Measurements from ENCODE around the gene WDR5. TPM values are rescaled to one million over a fixed set of nuclear protein-coding genes. Genes with fewer than 3 reads are reported as not detected.

The WDR5 gene
- total and polyA plus RNA-seq, 10 of the 15 experiments (the other 5 are each of a cell fraction or from before 2014, with no cell fraction given): 1.4 to 43.7 (median 33.2) TPM

DNA sequence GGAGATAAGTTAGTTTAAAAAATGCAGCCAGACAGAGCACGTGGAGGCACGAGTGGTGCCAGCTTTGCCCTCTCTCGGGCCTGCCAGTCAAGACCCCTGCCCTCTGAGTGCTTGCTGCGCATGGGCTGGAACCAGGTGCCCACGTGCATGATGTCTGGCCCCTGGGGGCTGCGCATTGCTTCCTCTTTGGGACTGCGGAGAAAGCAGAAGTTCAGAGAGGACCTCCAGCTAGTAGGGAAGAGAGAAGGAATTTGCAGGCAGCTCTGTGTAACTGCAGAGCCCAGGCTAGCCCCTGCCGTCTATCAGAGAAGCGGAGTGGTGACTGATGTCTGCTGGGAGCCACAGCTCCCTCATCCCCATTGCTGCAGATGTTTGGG lies 38.2 kb downstream of the WDR5 start:
- H3K9me3 ChIP-seq (replicated peaks; ENCODE audit: control insufficient read depth, insufficient read depth, low read length): no peaks in the 10 kb centered on the region
- WGBS (ENCODE audit: insufficient coverage, insufficient replicate concordance, low lambda C conversion rate, missing lambda C conversion rate): 4% methylated on average over 9 of the region's 9 CpGs
- ChIA-PET RAD21 (ENCODE audit: unreplicated experiment) (interaction anchor here (1.0 kb wide), 1 partner anchor 95 kb away, joined by 3 read pairs; no protein-coding TSS in a partner anchor), CTCF (interaction anchor here (0.7 to 0.9 kb wide), 2 partner anchors 54 to 269 kb away, joined by 4 read pairs; no protein-coding TSS in a partner anchor), POLR2A (no interaction called here), SMC1A (ENCODE audit: uncharacterized antibody, unreplicated experiment) (no interaction called here)
- no peak for FAIRE-seq
- TF ChIP-seq GATAD2B (conservative IDR thresholded peaks at IDR 0.05; ENCODE audit: low read depth) (no peak), RELA (IDR thresholded peaks at IDR 0.05; ENCODE audit: borderline replicate concordance, partially characterized antibody) (no peak), BHLHE40 (IDR thresholded peaks at IDR 0.05; ENCODE audit: borderline replicate concordance in 1 of 2, low read depth in 2 of 2, low read length in 1 of 2) (peak in 1 of 2 experiments; percentile 43; a peak in 2 of 4 replicates)
- H3K9ac ChIP-seq (ENCODE audit: control insufficient read depth, insufficient read depth, low read length): no peak overlapping the region
- H4K20me1 ChIP-seq (ENCODE audit: control insufficient read depth, insufficient read depth): no peaks in the 10 kb centered on the region
- intact Hi-C loops (cut with micrococcal nuclease; ENCODE audit: unreplicated experiment) (no loop called here), in situ Hi-C loops (cut with MboI) (no loop called here)
- no peaks in the 10 kb centered on the region for H3K4me1 ChIP-seq (ENCODE audit: control insufficient read depth, insufficient read depth, low read length)
- BruUV-seq (replicated peaks): no TSS peak
- H3K27ac ChIP-seq (ENCODE audit: control insufficient read depth, insufficient read depth): no peak overlapping the region
- no peak for DNase-seq (ENCODE audit: low read depth, low spot score)
- H3K79me2 ChIP-seq (ENCODE audit: control insufficient read depth, insufficient read depth, low read length): no peaks in the 10 kb centered on the region
- no peak overlapping the region for H3K4me3 ChIP-seq
- ATAC-seq: no peak
- H3K27me3 ChIP-seq (replicated peaks in 1 of 2; ENCODE audit: control insufficient read depth in 2 of 2, insufficient read depth in 2 of 2, low read length in 1 of 2): no peaks in the 10 kb centered on the region; a peak in 1 of 4 replicates
- no peak overlapping the region for H2AFZ ChIP-seq (ENCODE audit: control insufficient read depth, low read depth, low read length)
- H3K4me2 ChIP-seq (ENCODE audit: control insufficient read depth, insufficient read depth): no peak overlapping the region
- H3K36me3 ChIP-seq (ENCODE audit: control insufficient read depth in 2 of 2, insufficient read depth in 2 of 2, low read length in 1 of 2): no peaks in the 10 kb centered on the region

DNA sequence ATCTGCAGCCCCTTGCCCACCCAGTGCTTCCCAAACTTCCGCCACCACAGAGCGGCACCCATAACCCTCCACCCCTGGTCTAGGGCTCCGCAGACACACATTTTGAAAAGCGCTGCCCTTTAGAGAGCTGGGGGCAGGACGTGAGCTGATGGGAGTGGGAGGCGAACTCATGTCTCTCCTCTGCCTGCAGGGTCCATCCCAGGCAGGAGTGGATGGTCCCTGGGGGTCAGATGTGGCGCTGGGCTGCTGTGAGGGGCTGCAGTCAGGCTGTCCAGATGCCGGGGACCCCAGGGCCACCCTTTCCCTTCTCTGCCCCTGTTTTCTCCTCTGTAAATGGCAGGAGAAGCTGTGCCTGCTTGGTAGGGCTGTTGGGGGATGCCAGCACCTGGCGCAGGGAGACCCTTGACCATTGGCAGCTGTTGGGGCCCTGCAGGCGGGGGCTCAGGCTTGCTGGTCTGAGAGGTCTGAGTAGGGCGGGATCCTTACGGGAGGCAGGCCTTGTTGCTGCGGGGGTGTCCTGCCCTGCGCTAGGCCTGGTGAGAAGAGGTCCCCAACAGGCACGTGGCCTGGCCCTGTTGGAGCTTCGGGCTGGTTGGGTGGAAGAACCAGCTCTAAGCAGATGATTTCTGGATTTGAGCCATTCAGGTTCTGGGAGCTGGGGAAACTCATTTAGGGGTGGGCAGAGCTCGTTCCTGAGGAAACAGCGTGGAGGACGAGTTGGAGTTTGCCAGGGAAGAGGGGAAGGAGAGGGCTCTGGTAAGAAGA lies 38.8 kb downstream of the WDR5 start:
- RAD21 ChIA-PET (ENCODE audit: unreplicated experiment): interaction anchor here (1.0 kb wide), 1 partner anchor 94 kb away, joined by 3 read pairs; no protein-coding TSS in a partner anchor

More for the DNA sequence above, 38.8 kb downstream of the WDR5 start:
- ChIA-PET CTCF (interaction anchor here (0.9 kb wide), 1 partner anchor 268 kb away, joined by 4 read pairs; no protein-coding TSS in a partner anchor), POLR2A (no interaction called here), SMC1A (ENCODE audit: uncharacterized antibody, unreplicated experiment) (no interaction called here)
- intact Hi-C loops (cut with micrococcal nuclease; ENCODE audit: unreplicated experiment): no loop called here
- Histone ChIP-seq H4K20me1 (ENCODE audit: control insufficient read depth, insufficient read depth) (no peaks in the 10 kb centered on the region), H3K9me3 (replicated peaks; ENCODE audit: control insufficient read depth, insufficient read depth, low read length) (no peaks in the 10 kb centered on the region), H3K9ac (ENCODE audit: control insufficient read depth, insufficient read depth, low read length) (no peak overlapping the region), H3K27me3 (replicated peaks in 1 of 2; ENCODE audit: control insufficient read depth in 2 of 2, insufficient read depth in 2 of 2, low read length in 1 of 2) (no peaks in the 10 kb centered on the region; a peak in 1 of 4 replicates), H2AFZ (ENCODE audit: control insufficient read depth, low read depth, low read length) (no peak overlapping the region), H3K4me1 (ENCODE audit: control insufficient read depth, insufficient read depth, low read length) (no peaks in the 10 kb centered on the region), H3K4me2 (ENCODE audit: control insufficient read depth, insufficient read depth) (no peak overlapping the region), H3K36me3 (ENCODE audit: control insufficient read depth in 2 of 2, insufficient read depth in 2 of 2, low read length in 1 of 2) (no peaks in the 10 kb centered on the region), H3K79me2 (ENCODE audit: control insufficient read depth, insufficient read depth, low read length) (no peaks in the 10 kb centered on the region), H3K4me3 (no peak overlapping the region), H3K27ac (ENCODE audit: control insufficient read depth, insufficient read depth) (no peak overlapping the region)
- BruUV-seq (replicated peaks): no TSS peak
- TF ChIP-seq ZZZ3 (IDR thresholded peaks at IDR 0.05; ENCODE audit: control insufficient read depth, insufficient read length, low read depth) (no peak), JUNB (IDR thresholded peaks at IDR 0.05) (no peak), YBX1 (IDR thresholded peaks at IDR 0.05) (no peak), WRNIP1 (IDR thresholded peaks at IDR 0.05; ENCODE audit: borderline replicate concordance, low read depth, low read length) (no peak), CEBPB (IDR thresholded peaks at IDR 0.05; ENCODE audit: borderline replicate concordance in 1 of 2, low read depth in 2 of 2, low read length in 2 of 2) (no peak), ZNF274 (IDR thresholded peaks at IDR 0.05; ENCODE audit: insufficient read depth, insufficient read length) (no peak)
- TF ChIP-seq, protein P1, sequence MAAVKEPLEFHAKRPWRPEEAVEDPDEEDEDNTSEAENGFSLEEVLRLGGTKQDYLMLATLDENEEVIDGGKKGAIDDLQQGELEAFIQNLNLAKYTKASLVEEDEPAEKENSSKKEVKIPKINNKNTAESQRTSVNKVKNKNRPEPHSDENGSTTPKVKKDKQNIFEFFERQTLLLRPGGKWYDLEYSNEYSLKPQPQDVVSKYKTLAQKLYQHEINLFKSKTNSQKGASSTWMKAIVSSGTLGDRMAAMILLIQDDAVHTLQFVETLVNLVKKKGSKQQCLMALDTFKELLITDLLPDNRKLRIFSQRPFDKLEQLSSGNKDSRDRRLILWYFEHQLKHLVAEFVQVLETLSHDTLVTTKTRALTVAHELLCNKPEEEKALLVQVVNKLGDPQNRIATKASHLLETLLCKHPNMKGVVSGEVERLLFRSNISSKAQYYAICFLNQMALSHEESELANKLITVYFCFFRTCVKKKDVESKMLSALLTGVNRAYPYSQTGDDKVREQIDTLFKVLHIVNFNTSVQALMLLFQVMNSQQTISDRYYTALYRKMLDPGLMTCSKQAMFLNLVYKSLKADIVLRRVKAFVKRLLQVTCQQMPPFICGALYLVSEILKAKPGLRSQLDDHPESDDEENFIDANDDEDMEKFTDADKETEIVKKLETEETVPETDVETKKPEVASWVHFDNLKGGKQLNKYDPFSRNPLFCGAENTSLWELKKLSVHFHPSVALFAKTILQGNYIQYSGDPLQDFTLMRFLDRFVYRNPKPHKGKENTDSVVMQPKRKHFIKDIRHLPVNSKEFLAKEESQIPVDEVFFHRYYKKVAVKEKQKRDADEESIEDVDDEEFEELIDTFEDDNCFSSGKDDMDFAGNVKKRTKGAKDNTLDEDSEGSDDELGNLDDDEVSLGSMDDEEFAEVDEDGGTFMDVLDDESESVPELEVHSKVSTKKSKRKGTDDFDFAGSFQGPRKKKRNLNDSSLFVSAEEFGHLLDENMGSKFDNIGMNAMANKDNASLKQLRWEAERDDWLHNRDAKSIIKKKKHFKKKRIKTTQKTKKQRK (IDR thresholded peaks at IDR 0.05; ENCODE audit: low read depth, low read length): no peak
- in situ Hi-C loops (cut with MboI): no loop called here
- ATAC-seq (no peak), DNase-seq (ENCODE audit: low read depth, low spot score) (no peak), FAIRE-seq (no peak)
- 42% methylated on average over 19 of the region's 19 CpGs for WGBS (ENCODE audit: insufficient coverage, insufficient replicate concordance, low lambda C conversion rate, missing lambda C conversion rate)

Measured in GM12878 (cell line).